ENCODE measurements around the gene LRRC8A. TPM values are rescaled to one million over a fixed set of nuclear protein-coding genes. Genes with fewer than 3 reads are reported as not detected.

The LRRC8A gene
- total RNA-seq, 2 experiments from 2014 or later = 22.9 to 26.9 TPM

- ChIA-PET CTCF (ENCODE audit: unreplicated experiment) (interaction anchor here (1.2 kb wide), 1 partner anchor 38 kb away, joined by 4 read pairs; the partner anchor contains the start of genes KYAT1 and LRRC8A), POLR2A (interaction anchor here (0.7 to 1.4 kb wide), 6 partner anchors 8 to 45 kb away, joined by 3 to 4 read pairs (median 3); no protein-coding TSS in a partner anchor)
- peaks cover 5% of the 10 kb centered on the region; the same call in 1 of the 2 replicates for H3K79me2 ChIP-seq (ENCODE audit: insufficient read depth, low read depth, low read length)
Observed at GRCh38 chr9:128920381-128921058, 38.6 kb downstream of the LRRC8A start, which contains the start of gene PHYHD1. Gene PHYHD1 (plus strand): TSS chr9:128920982. CDS start chr9:128922324, 1,342 bp downstream.

GRCh38 chr9:128921881-128922763 lies 40.2 kb downstream of the LRRC8A start:
- intact Hi-C loops (cut with micrococcal nuclease; ENCODE audit: unreplicated experiment) = loop anchor here (1.0 to 10.0 kb wide), 4 partner anchors 20 to 370 kb away; partner anchors contain the start of genes SPTAN1 and ZDHHC12
- BruUV-seq (replicated peaks) = TSS peak; percentile 85
- CTCF ChIA-PET (ENCODE audit: unreplicated experiment) = interaction anchor here (0.7 to 0.9 kb wide), 2 partner anchors 106 to 786 kb away, joined by 3 read pairs; partner anchors contain the start of gene SH3GLB2
- Histone ChIP-seq H3K27ac (ENCODE audit: low read depth, low read length, poor library complexity, severe bottlenecking) (peak overlapping the region; percentile 98), H3K4me2 (ENCODE audit: low read length) (peak overlapping the region; percentile 97), H3K4me3 (ENCODE audit: low read depth, low read length, poor library complexity, severe bottlenecking) (peak overlapping the region; percentile 79), H3K36me3 (ENCODE audit: insufficient read depth, low read length) (peaks cover 30% of the 10 kb centered on the region; the same call in 1 of the 2 replicates), H3K9me3 (ENCODE audit: low read length) (no peaks in the 10 kb centered on the region), H3K79me2 (ENCODE audit: insufficient read depth, low read depth, low read length) (peaks cover 5% of the 10 kb centered on the region; the same call in 1 of the 2 replicates), H3K4me1 (ENCODE audit: insufficient read depth, low read length, poor library complexity, severe bottlenecking) (peaks cover 37% of the 10 kb centered on the region), H3K9me2 (ENCODE audit: insufficient read depth, low read length) (no peaks in the 10 kb centered on the region), H2AFZ (ENCODE audit: low read length) (peak overlapping the region; percentile 37), H4K20me1 (ENCODE audit: insufficient read depth, low read length) (no peaks in the 10 kb centered on the region)
- DNase-seq (ENCODE audit: low spot score) = peak; percentile 86
- TF ChIP-seq EZH2phosphoT487 (IDR thresholded peaks at IDR 0.05; ENCODE audit: borderline replicate concordance, low read depth, low read length) (no peak), CTCF (conservative IDR thresholded peaks at IDR 0.05; ENCODE audit: low read length) (no peak)
- POLR2A ChIA-PET = interaction anchor here (0.6 to 2.2 kb wide), 10 partner anchors 41 to 772 kb away, joined by 3 to 10 read pairs (median 4); partner anchors contain the start of genes KYAT1 and LRRC8A

More at GRCh38 chr9:128920381-128921058, 38.6 kb downstream of the LRRC8A start, which contains the start of gene PHYHD1:
- H3K9me3 ChIP-seq (ENCODE audit: low read length) = no peaks in the 10 kb centered on the region
- TF ChIP-seq CTCF (conservative IDR thresholded peaks at IDR 0.05; ENCODE audit: low read length) (no peak), EZH2phosphoT487 (IDR thresholded peaks at IDR 0.05; ENCODE audit: borderline replicate concordance, low read depth, low read length) (no peak)
- H3K36me3 ChIP-seq (ENCODE audit: insufficient read depth, low read length) = peaks cover 38% of the 10 kb centered on the region; the same call in 1 of the 2 replicates
- BruUV-seq (replicated peaks) = no TSS peak
- peak within 1 kb of the TSS; percentile 79 for H3K4me3 ChIP-seq (ENCODE audit: low read depth, low read length, poor library complexity, severe bottlenecking)
- peak; percentile 87 for DNase-seq (ENCODE audit: low spot score)
- peaks cover 33% of the 10 kb centered on the region for H3K4me1 ChIP-seq (ENCODE audit: insufficient read depth, low read length, poor library complexity, severe bottlenecking)
- no peaks in the 10 kb centered on the region for H3K9me2 ChIP-seq (ENCODE audit: insufficient read depth, low read length)
- H3K27ac ChIP-seq (ENCODE audit: low read depth, low read length, poor library complexity, severe bottlenecking) = peak within 1 kb of the TSS; percentile 98
- peak within 1 kb of the TSS; percentile 37 for H2AFZ ChIP-seq (ENCODE audit: low read length)
- intact Hi-C loops (cut with micrococcal nuclease; ENCODE audit: unreplicated experiment) = loop anchor here (1.0 to 10.0 kb wide), 5 partner anchors 18 to 368 kb away; partner anchors contain the start of genes KYAT1, SPTAN1 and ZDHHC12
- H4K20me1 ChIP-seq (ENCODE audit: insufficient read depth, low read length) = no peaks in the 10 kb centered on the region
- H3K4me2 ChIP-seq (ENCODE audit: low read length) = peak within 1 kb of the TSS; percentile 97

Data from OCI-LY7 (cell line).